Activated CD8-positive, alpha-beta T cell treated with anti-CD3 and anti-CD28 coated beads, Interleukin-2, amount 10 ng/mL, durations not matched to agents 7 days and 5 days (primary cell): Measurements from ENCODE around the gene SRPRB. TPM values are rescaled to one million over a fixed set of nuclear protein-coding genes. Genes with fewer than 3 reads are reported as not detected.

ENCODE experiments used
- ATAC-seq: fragments of 150-1000 bp; cut with Tn5 transposase; one replicate; pipeline ENCODE4 v1.10.0; 2021; ENCODE audit warnings: moderate library complexity
- CTCF ChIA-PET: fragments of 350-600 bp; sonication (Branson Sonifier 250); formaldehyde crosslinking; loops from one replicate; lab custom pipeline; 2021; ENCODE audit warnings: antibody characterized with exemption; lab: Charles Lee
- POLR2A ChIA-PET: fragments of 350-600 bp; sonication (Branson Sonifier 250); formaldehyde crosslinking; loops from one replicate; lab custom pipeline; 2021; ENCODE audit warnings: antibody characterized with exemption; lab: Charles Lee
- DNase-seq: peaks from one replicate; pipeline ENCODE4 v3.0.0-alpha.2; 2020
- H3K27ac Mint-ChIP-seq: one replicate; pipeline ENCODE4 v1.8.0; 2021; ENCODE audit warnings: mild to moderate bottlenecking, mixed read lengths
- H3K27me3 Mint-ChIP-seq: one replicate; pipeline ENCODE4 v1.8.0; 2021; ENCODE audit warnings: low read depth, mixed read lengths
- H3K36me3 Mint-ChIP-seq: one replicate; pipeline ENCODE4 v1.8.0; 2021; ENCODE audit warnings: low read depth, mixed read lengths
- H3K4me1 Mint-ChIP-seq: one replicate; pipeline ENCODE4 v1.8.0; 2021; ENCODE audit warnings: low read depth, mixed read lengths
- H3K4me3 Mint-ChIP-seq: one replicate; pipeline ENCODE4 v1.8.0; 2021; ENCODE audit warnings: mild to moderate bottlenecking, mixed read lengths
- H3K9me3 Mint-ChIP-seq: one replicate; pipeline ENCODE4 v1.8.0; 2022; ENCODE audit warnings: mixed read lengths; ENCODE audit not compliant: insufficient read depth
- total RNA-seq, 2 experiments: library from RNA; stranded (reverse); gene quantifications; one replicate each; pipeline ENCODE4 v1.2.3, GENCODE V29; 2021

Gene SRPRB, protein sequence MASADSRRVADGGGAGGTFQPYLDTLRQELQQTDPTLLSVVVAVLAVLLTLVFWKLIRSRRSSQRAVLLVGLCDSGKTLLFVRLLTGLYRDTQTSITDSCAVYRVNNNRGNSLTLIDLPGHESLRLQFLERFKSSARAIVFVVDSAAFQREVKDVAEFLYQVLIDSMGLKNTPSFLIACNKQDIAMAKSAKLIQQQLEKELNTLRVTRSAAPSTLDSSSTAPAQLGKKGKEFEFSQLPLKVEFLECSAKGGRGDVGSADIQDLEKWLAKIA
- 10 to 100 TPM; 45.3 to 48.1 TPM for total RNA-seq

DNA sequence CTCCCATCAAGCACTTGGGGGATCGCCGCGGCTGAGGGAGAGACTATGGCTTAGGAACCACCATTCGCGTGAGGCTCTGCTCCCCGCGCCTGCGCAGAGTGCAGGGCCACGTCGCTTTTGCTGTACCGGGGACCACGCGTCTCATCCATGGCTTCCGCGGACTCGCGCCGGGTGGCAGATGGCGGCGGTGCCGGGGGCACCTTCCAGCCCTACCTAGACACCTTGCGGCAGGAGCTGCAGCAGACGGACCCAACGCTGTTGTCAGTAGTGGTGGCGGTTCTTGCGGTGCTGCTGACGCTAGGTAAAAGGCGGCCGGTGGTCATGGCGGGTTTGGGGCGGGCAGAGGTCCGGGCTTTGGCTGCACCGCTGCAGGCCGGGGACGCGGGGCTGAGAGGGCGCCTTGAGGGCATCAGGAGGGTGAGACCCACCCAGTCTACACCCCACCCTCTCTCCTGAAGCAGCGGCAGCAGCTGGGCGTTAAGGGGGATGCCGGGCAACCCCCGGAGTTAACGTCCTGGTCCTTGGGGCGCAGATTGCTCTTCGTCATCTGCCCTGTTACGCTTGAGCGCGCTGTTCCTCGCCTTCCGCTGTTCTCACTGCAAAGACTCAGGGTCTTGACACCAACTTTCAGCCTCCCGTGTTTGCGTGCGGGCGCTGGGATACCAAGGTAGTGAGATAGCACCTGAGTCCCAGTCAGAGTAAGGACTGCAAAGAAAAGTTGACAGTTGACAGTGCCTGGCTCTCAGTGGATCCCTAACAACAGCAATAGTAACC lies at the start of gene SRPRB:
Gene SRPRB, plus strand, starts transcription at position 114 of the 774 bp plus-strand sequence. Its CDS starts 34 bp downstream, at position 148.
- Mint-ChIP-seq H3K27me3 (peaks cover 10% of the 10 kb centered on the region), H3K4me3 (peak within 1 kb of the TSS; percentile 98), H3K4me1 (peaks cover 26% of the 10 kb centered on the region), H3K36me3 (peaks cover 33% of the 10 kb centered on the region), H3K9me3 (no peaks in the 10 kb centered on the region), H3K27ac (peak within 1 kb of the TSS; percentile 97)
- peak; percentile 97 for DNase-seq
- ChIA-PET CTCF (interaction anchor here (0.6 to 2.2 kb wide), 4 partner anchors 11 to 122 kb away, joined by 3 to 10 read pairs (median 4); no protein-coding TSS in a partner anchor), POLR2A (no interaction called here)
- peak; percentile 99 for ATAC-seq

DNA sequence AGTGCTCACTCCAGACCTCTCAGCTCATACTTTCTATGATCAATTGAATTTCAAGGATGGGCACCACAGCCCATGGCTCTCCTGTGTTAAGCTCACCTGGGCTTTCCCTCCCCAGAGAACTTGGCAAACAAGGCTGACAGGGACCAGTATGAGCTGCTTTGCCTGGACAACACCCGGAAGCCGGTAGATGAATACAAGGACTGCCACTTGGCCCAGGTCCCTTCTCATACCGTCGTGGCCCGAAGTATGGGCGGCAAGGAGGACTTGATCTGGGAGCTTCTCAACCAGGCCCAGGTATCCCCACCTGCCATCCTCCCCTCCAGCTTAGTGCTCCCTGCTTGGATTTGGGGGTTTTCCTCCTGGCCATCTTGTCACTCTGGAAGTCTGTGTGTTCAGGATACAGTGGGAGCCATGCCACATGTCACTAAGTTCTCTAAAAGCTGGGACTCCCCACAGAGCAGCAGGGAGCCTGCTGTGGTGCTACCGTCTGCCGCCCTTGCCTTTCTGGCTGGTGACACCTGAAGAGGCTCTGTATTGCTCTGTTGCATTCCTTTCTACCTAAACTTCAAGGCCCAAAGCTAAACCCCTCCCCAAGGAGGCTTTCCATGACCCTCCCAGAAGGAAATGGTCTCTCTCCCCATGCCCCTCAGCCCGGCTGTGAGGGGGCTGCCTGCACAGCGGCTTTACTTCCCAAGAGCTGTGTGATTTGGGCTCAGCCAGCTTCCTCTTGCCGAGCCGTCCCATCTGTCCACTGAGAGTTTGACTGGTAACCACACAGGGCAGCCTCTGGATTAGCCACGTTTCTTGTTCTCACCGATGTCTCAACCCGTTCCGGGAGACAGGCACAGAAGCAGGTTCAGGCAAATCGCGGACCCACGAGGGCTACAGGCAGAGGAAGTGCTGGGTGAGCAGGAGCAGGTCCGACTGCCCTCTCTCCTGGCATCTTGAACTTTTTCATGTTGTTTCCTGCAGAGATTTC lies 48.6 kb upstream of the SRPRB start:
- ChIA-PET POLR2A (no interaction called here), CTCF (no interaction called here)
- DNase-seq (no peak), ATAC-seq (no peak)
- Mint-ChIP-seq H3K36me3 (no peaks in the 10 kb centered on the region), H3K4me1 (no peaks in the 10 kb centered on the region), H3K4me3 (no peak overlapping the region), H3K27me3 (peaks cover 10% of the 10 kb centered on the region), H3K27ac (no peak overlapping the region), H3K9me3 (no peaks in the 10 kb centered on the region)

DNA sequence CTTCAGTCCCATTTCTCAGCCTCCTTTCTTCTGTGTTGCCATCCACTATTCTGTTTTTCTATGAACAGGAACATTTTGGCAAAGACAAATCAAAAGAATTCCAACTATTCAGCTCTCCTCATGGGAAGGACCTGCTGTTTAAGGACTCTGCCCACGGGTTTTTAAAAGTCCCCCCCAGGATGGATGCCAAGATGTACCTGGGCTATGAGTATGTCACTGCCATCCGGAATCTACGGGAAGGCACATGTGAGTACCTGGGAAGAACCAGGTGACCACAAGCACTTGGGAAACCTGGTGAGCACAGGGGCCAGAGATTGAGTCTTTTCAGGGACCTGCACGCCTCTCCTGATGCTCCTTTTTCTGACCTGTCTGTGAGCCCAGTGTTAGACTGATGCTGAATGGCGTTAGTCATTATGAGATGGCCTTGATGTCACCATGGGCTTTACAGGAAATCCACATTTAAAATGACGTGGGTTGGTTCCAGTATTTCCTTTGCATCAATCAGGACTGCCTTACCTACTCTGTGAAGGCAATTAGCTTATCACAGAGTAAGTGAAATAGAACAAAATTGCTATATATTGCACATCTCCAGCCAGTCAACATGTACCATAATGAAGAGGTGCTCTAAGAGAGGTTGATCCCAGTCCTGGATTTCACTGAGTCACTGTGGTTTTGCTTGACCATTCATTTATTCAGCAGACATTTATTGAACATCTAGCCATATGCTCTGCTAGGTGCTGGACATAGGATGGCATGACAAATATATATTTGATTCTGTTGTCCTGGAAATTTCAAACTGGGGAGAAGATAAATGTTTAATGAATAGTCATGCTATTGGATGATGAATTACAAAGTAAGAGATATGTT lies 47.7 kb upstream of the SRPRB start:
- ChIA-PET POLR2A (no interaction called here), CTCF (no interaction called here)
- H3K4me1 Mint-ChIP-seq: no peaks in the 10 kb centered on the region
- peaks cover 17% of the 10 kb centered on the region for H3K27me3 Mint-ChIP-seq
- H3K36me3 Mint-ChIP-seq: no peaks in the 10 kb centered on the region
- no peak overlapping the region for H3K4me3 Mint-ChIP-seq
- ATAC-seq (no peak), DNase-seq (no peak)
- no peaks in the 10 kb centered on the region for H3K9me3 Mint-ChIP-seq
- no peak overlapping the region for H3K27ac Mint-ChIP-seq

DNA sequence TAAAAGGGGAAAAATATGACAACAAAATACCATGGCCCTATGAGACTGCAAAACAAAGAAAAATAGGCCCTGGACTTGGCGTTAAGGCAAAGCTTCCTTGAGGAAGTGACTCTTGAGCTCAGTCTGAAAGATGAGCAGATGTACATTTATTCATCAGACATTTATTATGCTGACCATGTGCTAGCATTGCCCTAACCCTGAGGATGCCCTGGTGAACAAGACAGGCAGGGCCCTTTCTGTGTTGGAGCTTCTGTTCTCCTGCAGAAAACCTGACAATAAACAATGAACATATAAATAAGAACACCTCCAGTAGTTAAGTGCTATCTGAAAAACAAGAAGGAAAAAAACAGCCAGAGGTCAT lies 47.1 kb upstream of the SRPRB start:
- H3K4me3 Mint-ChIP-seq: no peak overlapping the region
- H3K36me3 Mint-ChIP-seq: no peaks in the 10 kb centered on the region
- no peak for DNase-seq
- ChIA-PET POLR2A (no interaction called here), CTCF (no interaction called here)
- H3K27me3 Mint-ChIP-seq: peaks cover 20% of the 10 kb centered on the region
- no peak for ATAC-seq
- no peaks in the 10 kb centered on the region for H3K4me1 Mint-ChIP-seq
- no peak overlapping the region for H3K27ac Mint-ChIP-seq
- no peaks in the 10 kb centered on the region for H3K9me3 Mint-ChIP-seq

DNA sequence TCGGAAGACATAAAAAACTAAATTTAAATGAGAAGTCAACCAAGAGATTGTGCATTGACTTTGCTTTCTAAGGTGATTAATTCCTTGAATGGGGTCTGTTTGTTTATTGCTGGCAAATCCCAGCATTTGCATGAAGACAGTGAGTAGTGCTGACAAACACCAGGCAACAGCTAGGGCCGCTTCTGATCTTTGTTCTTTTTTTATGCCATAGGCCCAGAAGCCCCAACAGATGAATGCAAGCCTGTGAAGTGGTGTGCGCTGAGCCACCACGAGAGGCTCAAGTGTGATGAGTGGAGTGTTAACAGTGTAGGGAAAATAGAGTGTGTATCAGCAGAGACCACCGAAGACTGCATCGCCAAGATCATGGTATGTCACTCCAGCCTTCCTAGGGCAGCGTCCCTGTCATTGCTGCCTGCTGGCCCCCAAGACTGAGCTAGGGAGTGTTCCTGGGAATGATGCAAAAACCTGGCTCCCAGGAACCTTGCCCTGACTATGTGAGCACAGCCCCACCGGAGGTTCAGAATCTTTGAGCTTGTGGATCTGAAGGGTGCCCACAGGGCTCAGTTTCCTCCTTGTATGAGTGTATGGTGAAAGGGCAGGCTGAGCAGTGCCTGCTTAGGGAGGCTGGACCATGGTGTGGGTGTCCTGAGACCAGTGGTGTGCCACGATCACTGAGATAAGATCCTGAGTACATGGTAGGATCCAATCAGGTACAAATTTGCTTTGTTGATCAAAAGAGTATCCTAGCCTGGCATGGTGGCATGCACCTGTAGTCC lies 46.5 kb upstream of the SRPRB start:
- POLR2A ChIA-PET: no interaction called here
- Mint-ChIP-seq H3K4me1 (no peaks in the 10 kb centered on the region), H3K4me3 (no peak overlapping the region), H3K27me3 (peaks cover 24% of the 10 kb centered on the region), H3K27ac (no peak overlapping the region), H3K36me3 (no peaks in the 10 kb centered on the region), H3K9me3 (no peaks in the 10 kb centered on the region)
- CTCF ChIA-PET: interaction anchor here (0.6 kb wide), 1 partner anchor 47 kb away, joined by 3 read pairs; no protein-coding TSS in a partner anchor
- ATAC-seq (no peak), DNase-seq (no peak)

DNA sequence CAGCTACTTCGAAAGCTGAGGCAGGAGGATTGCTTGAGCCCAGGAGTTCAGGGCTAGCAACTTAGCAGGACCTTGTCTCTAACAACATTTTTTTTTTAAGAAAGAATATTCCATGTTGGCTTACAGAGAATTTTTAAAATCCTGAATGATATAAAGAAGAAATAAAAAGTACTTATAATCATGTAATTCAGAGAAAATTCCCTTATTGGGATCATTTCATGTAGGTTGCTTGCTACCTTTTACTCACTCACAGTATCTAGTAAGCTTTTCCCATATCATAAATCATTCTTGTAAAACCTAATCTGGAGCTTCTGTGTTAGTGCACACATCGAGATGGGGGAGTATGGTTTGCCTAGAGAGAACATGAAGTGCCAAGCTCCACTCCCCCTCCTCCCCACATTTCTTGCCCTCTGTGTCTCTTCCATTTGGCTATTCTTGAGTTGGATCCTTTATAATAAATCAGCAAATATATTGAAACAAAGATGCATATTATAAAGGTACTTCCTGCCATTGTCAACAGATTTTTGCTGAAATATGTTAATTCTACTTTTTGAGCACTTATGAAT lies 45.8 kb upstream of the SRPRB start:
- ATAC-seq: no peak
- Mint-ChIP-seq H3K36me3 (no peaks in the 10 kb centered on the region), H3K27ac (no peak overlapping the region), H3K4me3 (no peak overlapping the region), H3K9me3 (no peaks in the 10 kb centered on the region), H3K27me3 (peaks cover 24% of the 10 kb centered on the region), H3K4me1 (no peaks in the 10 kb centered on the region)
- CTCF ChIA-PET: no interaction called here
- no peak for DNase-seq
- POLR2A ChIA-PET: no interaction called here

DNA sequence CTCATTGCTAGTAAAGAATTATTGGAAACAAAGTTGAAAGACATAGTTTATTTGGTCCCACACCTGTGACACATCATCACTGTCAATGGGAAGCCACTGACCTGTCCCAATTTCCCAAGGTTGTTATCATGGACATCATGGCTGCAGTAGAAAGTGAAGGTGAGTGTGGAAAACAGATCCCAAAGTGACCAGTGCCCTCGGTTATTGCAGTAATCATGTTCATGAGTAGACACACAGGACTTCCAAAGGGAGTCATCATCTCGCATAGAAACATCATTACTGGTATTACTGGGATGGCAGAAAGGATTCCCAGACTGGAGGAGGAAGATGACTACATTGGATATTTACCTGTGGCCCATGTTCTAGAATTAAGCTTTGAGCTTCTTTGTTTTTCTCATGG lies 44.7 kb upstream of the SRPRB start:
- H3K9me3 Mint-ChIP-seq: no peaks in the 10 kb centered on the region
- no peak overlapping the region for H3K27ac Mint-ChIP-seq
- no peak overlapping the region for H3K4me3 Mint-ChIP-seq
- peaks cover 24% of the 10 kb centered on the region for H3K27me3 Mint-ChIP-seq
- no peak for DNase-seq
- no peaks in the 10 kb centered on the region for H3K36me3 Mint-ChIP-seq
- no peaks in the 10 kb centered on the region for H3K4me1 Mint-ChIP-seq
- CTCF ChIA-PET: no interaction called here
- no peak for ATAC-seq
- POLR2A ChIA-PET: no interaction called here

DNA sequence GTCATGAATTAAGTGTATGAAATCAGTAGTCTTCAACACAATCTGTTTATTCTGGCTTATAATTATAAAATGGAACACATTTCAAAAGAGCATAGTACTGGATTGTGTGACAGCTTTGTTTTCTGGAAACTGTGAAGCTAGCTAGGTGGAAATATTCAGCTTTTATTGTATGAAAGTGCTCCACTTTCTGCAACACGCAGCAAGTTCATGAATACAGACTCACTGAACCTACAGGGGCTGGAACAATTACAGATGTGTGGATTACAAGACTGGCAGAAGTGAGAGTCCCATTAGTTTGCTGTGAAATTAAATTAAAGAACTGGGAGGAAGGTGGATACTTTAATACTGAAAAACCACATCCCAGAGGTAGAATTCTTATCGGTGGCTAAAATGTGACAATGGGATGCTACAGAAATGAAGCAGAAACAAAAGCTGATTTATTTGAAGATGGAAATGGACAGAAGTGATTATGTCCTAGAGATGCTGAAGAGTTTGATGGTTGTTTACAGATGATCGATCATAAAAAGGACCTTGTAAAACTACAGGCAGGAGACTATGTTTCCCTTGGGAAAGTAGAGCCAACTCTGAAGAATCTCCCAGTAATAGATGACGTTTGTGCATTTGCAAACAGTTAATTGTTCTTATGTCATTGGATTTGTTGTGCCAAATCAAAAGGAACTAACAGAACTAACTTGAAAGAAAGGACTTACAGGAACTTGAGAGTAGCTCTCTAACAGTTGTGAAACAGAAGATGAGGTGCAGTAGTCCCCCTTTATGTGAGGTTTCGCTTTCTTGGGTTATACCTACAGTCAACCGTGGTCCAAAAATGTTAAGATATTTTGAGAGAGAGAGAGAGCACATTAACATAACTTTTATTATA lies 43.8 kb upstream of the SRPRB start:
- Mint-ChIP-seq H3K27me3 (peaks cover 32% of the 10 kb centered on the region), H3K27ac (no peak overlapping the region), H3K4me1 (no peaks in the 10 kb centered on the region), H3K4me3 (no peak overlapping the region), H3K9me3 (no peaks in the 10 kb centered on the region), H3K36me3 (no peaks in the 10 kb centered on the region)
- POLR2A ChIA-PET: no interaction called here
- DNase-seq: no peak
- CTCF ChIA-PET: no interaction called here
- no peak for ATAC-seq

DNA sequence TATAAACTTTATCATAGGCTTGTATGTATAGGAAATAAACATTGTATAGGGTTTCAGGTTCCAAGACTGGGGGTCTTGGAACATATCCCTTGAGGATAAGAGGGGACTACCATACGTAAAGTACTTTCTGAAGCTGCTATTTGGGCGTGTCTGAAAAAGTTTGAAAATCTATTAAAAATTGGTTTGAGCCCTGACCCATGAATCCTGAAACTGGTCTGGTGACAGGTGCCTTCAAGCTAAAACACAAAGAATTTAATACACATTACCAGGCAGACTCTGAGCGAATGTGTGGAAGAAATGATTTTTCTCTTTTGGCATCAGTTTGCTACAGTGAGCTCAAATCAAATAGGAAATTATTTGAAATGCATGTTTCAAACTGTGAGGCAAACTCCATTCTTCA lies 43.1 kb upstream of the SRPRB start:
- Mint-ChIP-seq H3K4me1 (no peaks in the 10 kb centered on the region), H3K36me3 (no peaks in the 10 kb centered on the region), H3K9me3 (no peaks in the 10 kb centered on the region), H3K4me3 (no peak overlapping the region), H3K27ac (no peak overlapping the region), H3K27me3 (peaks cover 32% of the 10 kb centered on the region)
- ChIA-PET POLR2A (no interaction called here), CTCF (no interaction called here)
- DNase-seq (no peak), ATAC-seq (no peak)
